ENCODE results near the gene RAC3. TPM values are rescaled to one million over a fixed set of nuclear protein-coding genes. Genes with fewer than 3 reads are reported as not detected.

The RAC3 gene
- total RNA-seq, 1 donor, result 1.8 TPM

DNA sequence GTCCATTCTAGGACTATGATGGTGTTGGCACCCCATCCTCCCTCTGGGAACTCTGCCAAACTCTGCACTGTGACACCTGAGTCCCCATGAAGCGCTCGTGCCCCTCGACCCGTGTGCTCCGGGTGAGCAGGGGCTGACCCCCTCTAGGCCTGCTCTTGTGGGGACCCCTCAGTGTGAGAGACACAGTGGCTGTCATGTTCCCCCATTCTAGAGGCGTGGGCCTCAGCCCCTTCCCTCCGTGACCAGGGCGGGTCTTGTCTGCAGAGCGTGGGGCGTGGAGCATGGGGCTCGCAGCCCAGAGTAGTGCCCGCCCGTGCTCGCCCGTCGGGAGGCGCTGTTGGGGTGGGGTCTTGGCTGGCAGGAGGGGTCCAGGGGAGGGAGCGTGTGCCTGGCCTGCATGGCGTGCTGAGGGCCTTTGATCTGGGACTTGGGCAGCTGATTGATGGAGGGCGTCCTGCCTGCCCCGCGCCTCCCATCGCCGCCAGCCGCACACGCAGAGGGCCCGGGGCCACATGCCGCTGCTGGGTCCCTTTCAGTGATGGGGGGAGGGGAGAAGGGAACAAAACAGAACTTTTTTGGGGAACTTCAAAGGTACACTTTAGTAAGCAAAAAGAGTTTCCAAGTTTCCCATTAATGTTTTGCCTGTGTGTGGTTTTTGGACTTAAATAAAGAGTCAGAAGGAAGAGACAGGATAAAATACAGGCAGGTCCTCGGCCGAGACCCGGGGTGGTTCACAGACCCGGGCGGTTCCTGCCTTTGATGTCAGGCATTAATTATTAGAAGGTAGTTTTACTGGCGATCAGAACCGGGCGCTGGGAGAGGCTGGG, 31.3 kb upstream of the RAC3 start:
- TF ChIP-seq, protein P1, sequence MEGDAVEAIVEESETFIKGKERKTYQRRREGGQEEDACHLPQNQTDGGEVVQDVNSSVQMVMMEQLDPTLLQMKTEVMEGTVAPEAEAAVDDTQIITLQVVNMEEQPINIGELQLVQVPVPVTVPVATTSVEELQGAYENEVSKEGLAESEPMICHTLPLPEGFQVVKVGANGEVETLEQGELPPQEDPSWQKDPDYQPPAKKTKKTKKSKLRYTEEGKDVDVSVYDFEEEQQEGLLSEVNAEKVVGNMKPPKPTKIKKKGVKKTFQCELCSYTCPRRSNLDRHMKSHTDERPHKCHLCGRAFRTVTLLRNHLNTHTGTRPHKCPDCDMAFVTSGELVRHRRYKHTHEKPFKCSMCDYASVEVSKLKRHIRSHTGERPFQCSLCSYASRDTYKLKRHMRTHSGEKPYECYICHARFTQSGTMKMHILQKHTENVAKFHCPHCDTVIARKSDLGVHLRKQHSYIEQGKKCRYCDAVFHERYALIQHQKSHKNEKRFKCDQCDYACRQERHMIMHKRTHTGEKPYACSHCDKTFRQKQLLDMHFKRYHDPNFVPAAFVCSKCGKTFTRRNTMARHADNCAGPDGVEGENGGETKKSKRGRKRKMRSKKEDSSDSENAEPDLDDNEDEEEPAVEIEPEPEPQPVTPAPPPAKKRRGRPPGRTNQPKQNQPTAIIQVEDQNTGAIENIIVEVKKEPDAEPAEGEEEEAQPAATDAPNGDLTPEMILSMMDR (IDR thresholded peaks at IDR 0.05; ENCODE audit: extremely low read depth, low read depth, low read length), result no peak
- H3K79me2 ChIP-seq (ENCODE audit: insufficient read depth, low read length), result peaks cover 3% of the 10 kb centered on the region
- no peak overlapping the region for H3K4me3 ChIP-seq (ENCODE audit: insufficient read depth, low read length)
- H3K36me3 ChIP-seq (ENCODE audit: insufficient read depth, low read length), result peaks cover 8% of the 10 kb centered on the region
- peaks cover 2% of the 10 kb centered on the region for H4K20me1 ChIP-seq (ENCODE audit: insufficient read depth, low read length)
- no peaks in the 10 kb centered on the region for H3K9me3 ChIP-seq (ENCODE audit: low read depth, low read length)
- H3K27ac ChIP-seq (ENCODE audit: low read depth, low read length), result no peak overlapping the region
- DNase-seq (ENCODE audit: insufficient read length, low spot score, missing footprints), result no peak
- peaks cover 19% of the 10 kb centered on the region for H3K4me1 ChIP-seq (ENCODE audit: insufficient read depth, low read length)
- H3K4me2 ChIP-seq (ENCODE audit: insufficient read depth, low read length), result no peak overlapping the region
- H2AFZ ChIP-seq (ENCODE audit: low read length), result no peak overlapping the region
- H3K27me3 ChIP-seq (ENCODE audit: insufficient read depth, low read length), result no peaks in the 10 kb centered on the region

DNA sequence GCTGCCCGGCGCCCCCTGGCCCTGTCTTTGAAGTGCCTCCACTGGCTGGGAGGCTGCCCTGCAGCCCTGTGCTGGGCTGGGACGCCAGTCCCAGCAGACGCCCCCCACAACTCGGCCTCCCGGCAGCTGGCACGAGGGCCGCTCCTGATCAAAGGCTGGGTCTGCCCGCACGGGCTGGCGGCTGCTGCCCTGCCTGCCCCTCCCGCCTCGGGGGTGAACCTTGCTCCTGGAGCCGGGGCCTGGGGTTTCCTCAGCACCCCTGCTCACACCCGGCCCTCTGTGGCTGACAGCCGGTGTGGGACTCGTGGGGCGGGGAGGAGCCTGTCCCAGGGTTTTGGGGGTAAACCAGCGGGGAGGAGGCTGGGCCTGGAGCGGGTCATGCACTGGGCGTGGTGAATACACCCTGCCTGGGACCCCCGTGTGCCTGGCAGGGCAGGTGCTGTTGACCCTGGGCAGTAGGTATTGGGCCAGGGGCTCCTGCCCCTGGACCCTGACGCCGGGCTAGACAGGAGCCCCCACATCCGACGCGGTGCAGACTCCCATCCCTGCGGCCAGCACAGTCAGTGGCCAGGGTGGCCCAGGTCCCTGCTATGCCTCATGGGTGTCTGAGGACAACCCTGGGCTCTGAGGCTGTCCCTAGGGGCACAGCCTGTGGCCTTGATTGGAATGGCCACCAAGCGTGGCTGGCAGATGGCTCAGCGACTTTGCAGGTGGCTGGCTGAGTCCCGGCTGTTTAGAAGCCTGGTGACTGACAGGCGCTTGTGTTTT, 30.5 kb upstream of the RAC3 start:
- Histone ChIP-seq H3K79me2 (ENCODE audit: insufficient read depth, low read length) (peaks cover 3% of the 10 kb centered on the region), H3K4me1 (ENCODE audit: insufficient read depth, low read length) (peaks cover 23% of the 10 kb centered on the region), H3K9me3 (ENCODE audit: low read depth, low read length) (no peaks in the 10 kb centered on the region), H3K4me2 (ENCODE audit: insufficient read depth, low read length) (no peak overlapping the region), H2AFZ (ENCODE audit: low read length) (no peak overlapping the region), H3K27me3 (ENCODE audit: insufficient read depth, low read length) (no peaks in the 10 kb centered on the region), H3K27ac (ENCODE audit: low read depth, low read length) (no peak overlapping the region), H3K4me3 (ENCODE audit: insufficient read depth, low read length) (no peak overlapping the region), H3K36me3 (ENCODE audit: insufficient read depth, low read length) (peaks cover 4% of the 10 kb centered on the region), H4K20me1 (ENCODE audit: insufficient read depth, low read length) (peaks cover 2% of the 10 kb centered on the region)
- no peak for DNase-seq (ENCODE audit: insufficient read length, low spot score, missing footprints)
- TF ChIP-seq, protein P1 (IDR thresholded peaks at IDR 0.05; ENCODE audit: extremely low read depth, low read depth, low read length), result no peak

DNA sequence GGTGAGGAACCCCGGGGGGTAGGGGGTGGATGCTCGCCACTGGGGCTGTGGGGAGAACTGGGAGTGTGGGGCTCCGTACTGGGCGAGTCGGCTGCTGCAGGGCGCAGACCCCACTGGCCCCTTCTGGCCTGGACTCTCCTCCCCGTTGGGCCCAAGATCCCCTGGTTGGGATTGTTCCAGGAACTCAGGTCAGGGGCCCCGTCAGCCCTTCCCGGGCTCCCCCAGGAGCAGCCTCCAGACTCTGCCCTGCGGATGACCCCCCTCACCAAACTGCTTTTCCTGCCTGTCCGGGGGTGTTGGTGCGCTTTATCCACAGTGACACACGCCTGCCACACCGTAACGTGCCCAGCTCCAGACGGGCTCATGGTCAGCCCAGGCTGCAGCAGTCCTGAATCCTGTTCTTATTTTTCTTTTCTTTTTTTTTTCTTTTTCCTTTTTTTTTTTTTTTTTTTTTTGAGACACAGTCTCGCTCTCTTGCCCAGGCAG, 29.9 kb upstream of the RAC3 start:
- Histone ChIP-seq H3K79me2 (ENCODE audit: insufficient read depth, low read length) (peaks cover 3% of the 10 kb centered on the region), H3K27ac (ENCODE audit: low read depth, low read length) (no peak overlapping the region), H3K4me2 (ENCODE audit: insufficient read depth, low read length) (no peak overlapping the region), H2AFZ (ENCODE audit: low read length) (no peak overlapping the region), H3K36me3 (ENCODE audit: insufficient read depth, low read length) (peaks cover 3% of the 10 kb centered on the region), H3K9me3 (ENCODE audit: low read depth, low read length) (no peaks in the 10 kb centered on the region), H4K20me1 (ENCODE audit: insufficient read depth, low read length) (peaks cover 7% of the 10 kb centered on the region), H3K4me3 (ENCODE audit: insufficient read depth, low read length) (no peak overlapping the region), H3K27me3 (ENCODE audit: insufficient read depth, low read length) (no peaks in the 10 kb centered on the region), H3K4me1 (ENCODE audit: insufficient read depth, low read length) (peaks cover 29% of the 10 kb centered on the region)
- DNase-seq (ENCODE audit: insufficient read length, low spot score, missing footprints), result no peak
- TF ChIP-seq, protein P1 (IDR thresholded peaks at IDR 0.05; ENCODE audit: extremely low read depth, low read depth, low read length), result no peak

All from osteoblast (primary cell).